SH-SY5Y (cell line): ENCODE results near the gene PTPRK.

ENCODE experiments used
- GATA2 ChIP-seq: IDR thresholded peaks from 2 replicates; pipeline ENCODE4 v1.6.1; 2011; ENCODE audit warnings: mild to moderate bottlenecking, low read depth, low read length
- GATA3 ChIP-seq: IDR thresholded peaks from 2 replicates; pipeline ENCODE4 v1.6.1; 2011; ENCODE audit warnings: low read depth, mild to moderate bottlenecking, low read length, moderate library complexity

DNA sequence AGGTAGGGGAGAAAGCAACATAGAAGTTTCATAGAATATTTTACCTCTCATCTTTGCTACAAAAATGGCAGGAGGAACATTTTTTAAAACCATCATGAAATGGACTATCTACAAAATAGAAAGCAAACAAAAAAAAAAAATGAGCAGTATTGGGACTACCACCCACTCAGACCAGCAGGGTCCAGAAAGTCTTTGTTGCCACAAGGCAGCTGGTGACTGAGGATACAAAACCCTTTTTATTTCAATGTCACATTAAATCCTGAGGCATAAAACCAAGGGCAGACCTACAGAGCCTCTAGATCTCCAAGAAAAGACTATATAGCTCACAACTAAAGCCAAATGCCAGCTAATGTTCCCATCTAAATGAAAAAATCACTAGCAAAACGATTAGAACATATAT is 282.2 kb downstream of the PTPRK start:
- no peak for TF ChIP-seq GATA2
- TF ChIP-seq GATA3, result no peak
